Endothelial cell of umbilical vein (primary cell): ENCODE results near the gene MTRR. TPM values are rescaled to one million over a fixed set of nuclear protein-coding genes. Genes with fewer than 3 reads are reported as not detected.

Experiments used
- Bru-seq: library from RNA; stranded (reverse); fragments of 400-500 nt; gene quantifications from one replicate; lab custom pipeline; 2021; lab: Mats Ljungman, UMichigan
- BruChase-seq, 2 experiments: library from RNA; stranded (reverse); fragments of 400-500 nt; gene quantifications; one replicate each; lab custom pipeline; 2021; lab: Mats Ljungman, UMichigan
- BruUV-seq: library from RNA; stranded (reverse); fragments of 400-500 nt; replicated peaks from 2 replicates; lab custom pipeline; 2021; lab: Mats Ljungman, UMichigan
- CTCF ChIA-PET: fragments of 300-600, 350-600 bp; sonication (Branson Sonifier 250); formaldehyde crosslinking; loops from one replicate; lab custom pipeline; 2021; ENCODE audit warnings: antibody characterized with exemption, inconsistent platforms; lab: Charles Lee
- POLR2A ChIA-PET: fragments of 300-600, 350-600 bp; sonication (Branson Sonifier 250); formaldehyde crosslinking; loops from one replicate; lab custom pipeline; 2021; ENCODE audit warnings: antibody characterized with exemption, inconsistent platforms; lab: Charles Lee
- DNase-seq: peaks from one replicate; pipeline ENCODE4 v3.0.0-alpha.2; 2011; ENCODE audit warnings: low read depth, low spot score
- FAIRE-seq: peaks from 2 replicates; lab custom pipeline; 2011; peaks lifted over from hg19 to GRCh38; lab: Jason Lieb, UNC
- H2AFZ ChIP-seq: 2 replicates; pipeline ENCODE4 v1.6.0; 2012; ENCODE audit warnings: low read depth, low read length, control low read depth, inconsistent platforms
- H3K27ac ChIP-seq: 2 replicates; pipeline ENCODE4 v1.5.1; 2011; ENCODE audit warnings: low read depth, mild to moderate bottlenecking, control low read depth, low read length, moderate library complexity; ENCODE audit not compliant: insufficient read depth
- H3K27me3 ChIP-seq, 2 experiments: 2 replicates each; pipeline versions ENCODE4 v1.6.0 to v1.6.1; 2011; ENCODE audit warnings: low read length in 2 of 2, mixed read lengths in 1 of 2; ENCODE audit not compliant: control insufficient read depth in 2 of 2, insufficient read depth in 2 of 2
- H3K36me3 ChIP-seq, 2 experiments: 2 replicates in 1 of 2; 3 replicates in 1 of 2; pipeline ENCODE4 v1.5.1; 2011; ENCODE audit warnings: low read length in 2 of 2, mild to moderate bottlenecking in 1 of 2, moderate library complexity in 1 of 2; ENCODE audit not compliant: control insufficient read depth in 2 of 2, insufficient read depth in 2 of 2; ENCODE audit errors: extremely low read depth in 1 of 2
- H3K4me1 ChIP-seq: 3 replicates; pipeline ENCODE4 v1.5.1; 2011; ENCODE audit warnings: mild to moderate bottlenecking, low read length; ENCODE audit not compliant: control insufficient read depth, insufficient read depth; ENCODE audit errors: extremely low read depth
- H3K4me2 ChIP-seq: 2 replicates; pipeline ENCODE4 v1.6.1; 2011; ENCODE audit warnings: low read length, control low read depth, mixed read lengths; ENCODE audit not compliant: insufficient read depth
- H3K4me3 ChIP-seq, 3 experiments: fragments of 200-600 bp in 1 of 3; sonication (generic), shearing (Covaris generic) in 1 of 3; replicated peaks in 1 of 3; 2 replicates each; pipeline ENCODE4 v1.5.1; 2011 to 2016; ENCODE audit warnings: control low read depth in 3 of 3, low read length in 3 of 3, mild to moderate bottlenecking in 2 of 3, inconsistent platforms in 1 of 3, low read depth in 1 of 3, moderate library complexity in 1 of 3; ENCODE audit not compliant: insufficient read depth in 1 of 3
- H3K79me2 ChIP-seq: 2 replicates; pipeline ENCODE4 v1.6.0; 2012; ENCODE audit warnings: low read length, inconsistent platforms; ENCODE audit not compliant: control insufficient read depth, insufficient read depth
- H3K9ac ChIP-seq: replicated peaks from 2 replicates; pipeline ENCODE3; 2011; ENCODE audit warnings: low read length, control low read depth; ENCODE audit not compliant: insufficient read depth; ENCODE audit errors: extremely low read depth
- H3K9me1 ChIP-seq: replicated peaks from 3 replicates; pipeline ENCODE4 v1.6.0; 2011; ENCODE audit warnings: mild to moderate bottlenecking, low read length; ENCODE audit not compliant: control insufficient read depth, insufficient read depth; ENCODE audit errors: extremely low read depth
- H3K9me3 ChIP-seq: replicated peaks from 2 replicates; pipeline ENCODE4 v1.5.1; 2012; ENCODE audit warnings: low read length, inconsistent platforms; ENCODE audit not compliant: control insufficient read depth, insufficient read depth
- H4K20me1 ChIP-seq: replicated peaks from 2 replicates; pipeline ENCODE3; 2011; ENCODE audit warnings: mild to moderate bottlenecking, low read length; ENCODE audit not compliant: control insufficient read depth, insufficient read depth; ENCODE audit errors: extremely low read depth
- EZH2 ChIP-seq: IDR thresholded peaks from 2 replicates; pipeline ENCODE4 v1.6.1; 2012; ENCODE audit warnings: borderline replicate concordance, low read depth, mild to moderate bottlenecking, moderate library complexity, low read length, inconsistent platforms; ENCODE audit not compliant: severe bottlenecking
- FOS ChIP-seq: IDR thresholded peaks from 2 replicates; pipeline ENCODE4 v1.6.1; 2011; ENCODE audit warnings: mild to moderate bottlenecking, low read length, moderate library complexity, borderline replicate concordance; ENCODE audit not compliant: insufficient read depth
- GATA2 ChIP-seq: IDR thresholded peaks from 2 replicates; pipeline ENCODE4 v1.7.0; 2011; ENCODE audit warnings: low read depth, mild to moderate bottlenecking, moderate library complexity, mixed read lengths, low read length; ENCODE audit not compliant: insufficient read length, insufficient read depth
- JUN ChIP-seq: IDR thresholded peaks from 2 replicates; pipeline ENCODE4 v1.6.1; 2011; ENCODE audit warnings: borderline replicate concordance, low read depth; ENCODE audit not compliant: insufficient read length, insufficient read depth
- MYC ChIP-seq: IDR thresholded peaks from one replicate; pipeline ENCODE4 v1.6.1; 2011; ENCODE audit warnings: mild to moderate bottlenecking, low read depth, low read length
- POLR2A ChIP-seq: IDR thresholded peaks from 2 replicates; pipeline ENCODE4 v1.6.1; 2012; ENCODE audit warnings: low read depth, mild to moderate bottlenecking, control low read depth, low read length
- POLR2AphosphoS5 ChIP-seq: IDR thresholded peaks from 2 replicates; pipeline ENCODE4 v1.6.1; 2012; ENCODE audit warnings: low read depth, mild to moderate bottlenecking, control low read depth, low read length, moderate library complexity; ENCODE audit not compliant: insufficient read depth
- dilution Hi-C: fragments of 300-500 bp; cut with MboI; formaldehyde crosslinking; loops from one replicate; pipeline ENCODE4 v1.15.0; 2019; ENCODE audit warnings: low sequenced_read_pairs; ENCODE audit not compliant: extremely low pct_ligation_motif_present
- intact Hi-C: fragments of 100-400 bp; cut with micrococcal nuclease; formaldehyde crosslinking; loops from one replicate; pipeline ENCODE4 v1.10.0; 2022
- long read RNA-seq: library from polyadenylated mRNA; stranded (forward); transcript quantifications from one replicate; pipeline ENCODE4 v2.0.0, GENCODE V29; 2021
- polyA minus RNA-seq, 3 experiments: library from RNA; depleted of rRNA, polyadenylated mRNA; stranded (reverse); fragments of >200 nt; gene quantifications; 1 replicate in 1 of 3; 2 replicates in 2 of 3; pipeline ENCODE4 v1.2.3, GENCODE V29; 2011
- polyA plus RNA-seq, 4 experiments: library from polyadenylated mRNA; depleted of rRNA in 3 of 4; stranded (reverse) in 3 of 4; unstranded in 1 of 4; fragments of >200 nt; gene quantifications; 2 replicates each; pipeline versions ENCODE4 v1.2.1 to v1.2.3, GENCODE V29; 2011 to 2012; ENCODE audit warnings: missing spikeins in 1 of 4
- total RNA-seq: library from RNA; stranded (reverse); gene quantifications from 2 replicates; pipeline ENCODE4 v1.2.3, GENCODE V29; 2021
- TF ChIP-seq, protein P1 (sequence below): IDR thresholded peaks from 2 replicates; pipeline ENCODE4 v1.6.1; 2011; ENCODE audit not compliant: insufficient read depth, insufficient read length
- TF ChIP-seq, protein P2 (sequence below), 2 donors: IDR thresholded peaks; 1 replicate in 1 of 2; 2 replicates in 1 of 2; pipeline ENCODE4 v1.5.1; 2011; ENCODE audit warnings: low read length in 2 of 2, mild to moderate bottlenecking in 2 of 2, moderate library complexity in 2 of 2, control low read depth in 1 of 2, inconsistent platforms in 1 of 2, low read depth in 1 of 2; ENCODE audit not compliant: insufficient read depth in 1 of 2; ENCODE audit errors: extremely low read depth in 1 of 2

Gene MTRR
- 33.8 and 37.1 TPM in 2 replicates for total RNA-seq
- 24.3 and 27.7 TPM in 2 replicates for polyA plus RNA-seq
- 17.1 and 21.9 TPM in 2 replicates for polyA plus RNA-seq (2011; cell fraction: cytosol; rRNA removed)
- 65.0 and 71.3 TPM in 2 replicates for polyA plus RNA-seq (2011; cell fraction: nucleus; rRNA removed)
- polyA plus RNA-seq (2012) = 19.7 and 22.1 TPM in 2 replicates
- 43.3 and 47.5 TPM in 2 replicates for polyA minus RNA-seq
- polyA minus RNA-seq (2011; cell fraction: cytosol; rRNA and poly(A)+ RNA removed) = 77.9 TPM
- 35.4 and 55.8 TPM in 2 replicates for polyA minus RNA-seq (2011; cell fraction: nucleus; rRNA and poly(A)+ RNA removed)
- percentile 76 among the genes with signal in this experiment for Bru-seq, nascent RNA
- percentile 64 among the genes with signal in this experiment for BruChase-seq, experiment 1, labeled RNA remaining after a 6-hour chase
- percentile 69 among the genes with signal in this experiment for BruChase-seq, experiment 2, labeled RNA remaining after a 2-hour chase
- long read RNA-seq, transcript MTRR-202 (15 exons, 3,215 nt) = major isoform, 26 of 82 reads
- long read RNA-seq, partial matches to known transcripts = 9 of 82 reads
- long read RNA-seq, other reads (novel, unspliced or antisense) = 43 of 82 reads

DNA sequence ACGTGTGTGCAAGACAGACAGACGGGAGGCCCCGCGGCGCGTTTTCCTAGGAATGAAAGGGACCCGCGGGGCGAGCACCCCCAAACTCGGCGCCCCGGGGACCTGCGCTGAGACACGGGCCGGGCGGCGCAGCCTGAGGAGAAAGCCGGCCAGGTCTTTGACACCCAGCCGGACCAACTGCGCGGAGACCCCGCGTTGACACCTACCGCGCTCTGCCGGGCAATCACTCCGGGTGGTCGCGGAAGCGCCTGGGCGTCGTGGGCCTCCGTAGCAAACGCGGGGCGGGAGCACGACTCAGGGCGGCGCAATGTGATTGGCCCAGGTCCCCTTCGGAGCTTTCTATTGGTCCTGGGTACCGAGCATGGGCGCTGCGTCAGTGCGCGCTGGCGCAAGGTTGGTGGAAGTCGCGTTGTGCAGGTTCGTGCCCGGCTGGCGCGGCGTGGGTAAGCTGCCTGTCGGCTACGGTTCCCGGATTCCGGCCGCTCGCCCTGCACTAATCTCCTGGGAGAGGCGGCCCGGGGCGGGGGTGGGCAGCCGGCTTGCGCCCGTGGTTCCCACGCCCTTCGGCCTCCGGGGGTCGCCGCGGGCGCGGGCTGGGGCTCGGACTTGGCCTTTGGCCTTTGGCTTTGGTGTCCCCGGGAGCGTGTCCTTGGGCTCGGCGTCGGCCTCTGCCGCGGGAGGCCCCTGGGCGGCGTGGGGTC, at the start of gene MTRR, which contains the start of gene FASTKD3:
TSS of gene MTRR (plus strand) at position 376 of the 701 bp plus-strand sequence. CDS start 1,647 bp downstream, outside the sequence.
TSS of gene FASTKD3 (minus strand) at position 259 of the 701 bp plus-strand sequence. CDS start 948 bp downstream, outside the sequence.
- FAIRE-seq = peak; percentile 84
- H3K4me2 ChIP-seq = peak within 1 kb of the TSS; percentile 96
- peak within 1 kb of the TSS; percentile 77 for H2AFZ ChIP-seq
- dilution Hi-C loops (no loop called here), intact Hi-C loops (no loop called here)
- H3K27ac ChIP-seq = peak within 1 kb of the TSS; percentile 44
- no peaks in the 10 kb centered on the region for H4K20me1 ChIP-seq
- no peaks in the 10 kb centered on the region for H3K36me3 ChIP-seq
- peak within 1 kb of the TSS; percentile 75 for H3K9ac ChIP-seq
- H3K79me2 ChIP-seq = peaks cover 69% of the 10 kb centered on the region
- H3K27me3 ChIP-seq = no peaks in the 10 kb centered on the region
- CTCF ChIA-PET = interaction anchor here (0.6 to 1.9 kb wide), 4 partner anchors 11 to 28 kb away, joined by 3 to 13 read pairs (median 6); no protein-coding TSS in a partner anchor
- peak; percentile 94 for DNase-seq
- H3K4me3 ChIP-seq = peak within 1 kb of the TSS; percentile 83 to 100 (median 93)
- H3K4me1 ChIP-seq = peaks cover 18% of the 10 kb centered on the region
- POLR2A ChIA-PET = interaction anchor here (1.7 kb wide), 1 partner anchor 18 kb away, joined by 3 read pairs; no protein-coding TSS in a partner anchor
- peak; percentile 78 for TF ChIP-seq POLR2AphosphoS5
- TF ChIP-seq GATA2 = no peak
- peak; percentile 87 for TF ChIP-seq POLR2A
- TF ChIP-seq EZH2 = no peak
- TF ChIP-seq, protein P1, sequence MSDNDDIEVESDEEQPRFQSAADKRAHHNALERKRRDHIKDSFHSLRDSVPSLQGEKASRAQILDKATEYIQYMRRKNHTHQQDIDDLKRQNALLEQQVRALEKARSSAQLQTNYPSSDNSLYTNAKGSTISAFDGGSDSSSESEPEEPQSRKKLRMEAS = no peak
- no peak for TF ChIP-seq JUN
- no peak for TF ChIP-seq FOS
- TF ChIP-seq, protein P2, sequence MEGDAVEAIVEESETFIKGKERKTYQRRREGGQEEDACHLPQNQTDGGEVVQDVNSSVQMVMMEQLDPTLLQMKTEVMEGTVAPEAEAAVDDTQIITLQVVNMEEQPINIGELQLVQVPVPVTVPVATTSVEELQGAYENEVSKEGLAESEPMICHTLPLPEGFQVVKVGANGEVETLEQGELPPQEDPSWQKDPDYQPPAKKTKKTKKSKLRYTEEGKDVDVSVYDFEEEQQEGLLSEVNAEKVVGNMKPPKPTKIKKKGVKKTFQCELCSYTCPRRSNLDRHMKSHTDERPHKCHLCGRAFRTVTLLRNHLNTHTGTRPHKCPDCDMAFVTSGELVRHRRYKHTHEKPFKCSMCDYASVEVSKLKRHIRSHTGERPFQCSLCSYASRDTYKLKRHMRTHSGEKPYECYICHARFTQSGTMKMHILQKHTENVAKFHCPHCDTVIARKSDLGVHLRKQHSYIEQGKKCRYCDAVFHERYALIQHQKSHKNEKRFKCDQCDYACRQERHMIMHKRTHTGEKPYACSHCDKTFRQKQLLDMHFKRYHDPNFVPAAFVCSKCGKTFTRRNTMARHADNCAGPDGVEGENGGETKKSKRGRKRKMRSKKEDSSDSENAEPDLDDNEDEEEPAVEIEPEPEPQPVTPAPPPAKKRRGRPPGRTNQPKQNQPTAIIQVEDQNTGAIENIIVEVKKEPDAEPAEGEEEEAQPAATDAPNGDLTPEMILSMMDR (IDR thresholded peaks at IDR 0.05; ENCODE audit: extremely low read depth in 1 of 2, insufficient read depth in 1 of 2, low read depth in 1 of 2, low read length in 2 of 2) = no peak
- peak; percentile 73 for TF ChIP-seq MYC
- no peaks in the 10 kb centered on the region for H3K9me3 ChIP-seq
- H3K9me1 ChIP-seq = no peaks in the 10 kb centered on the region
- BruUV-seq = no TSS peak
